ENCODE data around the gene DCDC2C.

DNA sequence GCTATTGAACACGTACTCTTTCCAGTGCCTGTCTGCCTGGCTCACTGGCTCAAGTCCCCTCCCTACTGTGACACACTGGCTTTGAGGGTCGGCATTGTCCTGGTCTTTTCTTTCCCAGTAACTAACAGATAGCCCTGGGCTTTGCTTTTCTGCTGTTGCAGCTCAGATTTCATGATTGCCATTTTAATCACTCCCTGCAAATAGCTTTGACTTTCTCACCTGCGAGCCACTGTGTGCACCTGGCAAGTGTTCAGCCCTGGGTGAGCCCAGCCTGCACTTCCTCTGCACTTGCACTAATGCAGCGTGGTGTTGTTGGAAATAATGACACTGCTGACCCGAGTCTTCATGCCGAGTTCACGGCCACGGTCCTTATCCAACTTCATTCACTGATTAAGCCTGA is 52.9 kb downstream of the DCDC2C start:
- TF ChIP-seq, protein P1, sequence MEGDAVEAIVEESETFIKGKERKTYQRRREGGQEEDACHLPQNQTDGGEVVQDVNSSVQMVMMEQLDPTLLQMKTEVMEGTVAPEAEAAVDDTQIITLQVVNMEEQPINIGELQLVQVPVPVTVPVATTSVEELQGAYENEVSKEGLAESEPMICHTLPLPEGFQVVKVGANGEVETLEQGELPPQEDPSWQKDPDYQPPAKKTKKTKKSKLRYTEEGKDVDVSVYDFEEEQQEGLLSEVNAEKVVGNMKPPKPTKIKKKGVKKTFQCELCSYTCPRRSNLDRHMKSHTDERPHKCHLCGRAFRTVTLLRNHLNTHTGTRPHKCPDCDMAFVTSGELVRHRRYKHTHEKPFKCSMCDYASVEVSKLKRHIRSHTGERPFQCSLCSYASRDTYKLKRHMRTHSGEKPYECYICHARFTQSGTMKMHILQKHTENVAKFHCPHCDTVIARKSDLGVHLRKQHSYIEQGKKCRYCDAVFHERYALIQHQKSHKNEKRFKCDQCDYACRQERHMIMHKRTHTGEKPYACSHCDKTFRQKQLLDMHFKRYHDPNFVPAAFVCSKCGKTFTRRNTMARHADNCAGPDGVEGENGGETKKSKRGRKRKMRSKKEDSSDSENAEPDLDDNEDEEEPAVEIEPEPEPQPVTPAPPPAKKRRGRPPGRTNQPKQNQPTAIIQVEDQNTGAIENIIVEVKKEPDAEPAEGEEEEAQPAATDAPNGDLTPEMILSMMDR (conservative IDR thresholded peaks at IDR 0.05), result no peak
- no peak for TF ChIP-seq EZH2 (IDR thresholded peaks at IDR 0.05; ENCODE audit: low read depth)

All from PC-9 (cell line).